OCI-LY3 (cell line): Measurements from ENCODE around the gene SHQ1.

Source experiments
- H2AFZ ChIP-seq: fragments of 200-600, 300-600 bp; shearing (Covaris generic); 2 replicates; pipeline ENCODE4 v1.6.0; 2014; ENCODE audit warnings: antibody characterized with exemption, low read depth, low read length
- H3K27ac ChIP-seq: fragments of 200-600, 300-600 bp; sonication (generic); 2 replicates; pipeline ENCODE4 v1.5.1; 2014; ENCODE audit warnings: mild to moderate bottlenecking, low read length, moderate library complexity, mixed read lengths
- H3K27me3 ChIP-seq: fragments of 200-600, 300-600 bp; sonication (generic); 2 replicates; pipeline ENCODE4 v1.6.1; 2014; ENCODE audit warnings: low read depth, low read length, mixed read lengths
- H3K36me3 ChIP-seq: fragments of 200-600, 300-600 bp; sonication (generic); replicated peaks from 2 replicates; pipeline ENCODE3; 2014; ENCODE audit warnings: low read depth, low read length, mixed read lengths
- H3K4me1 ChIP-seq: fragments of 300-600, 200-600 bp; sonication (generic); 2 replicates; pipeline ENCODE4 v1.6.1; 2014; ENCODE audit warnings: low read length, mixed read lengths
- H3K4me2 ChIP-seq: fragments of 200-600, 300-600 bp; sonication (generic); 2 replicates; pipeline ENCODE4 v1.6.1; 2014; ENCODE audit warnings: low read length, mixed read lengths
- H3K4me3 ChIP-seq: fragments of 300-600, 200-600 bp; sonication (generic); 2 replicates; pipeline ENCODE4 v1.5.1; 2014; ENCODE audit warnings: antibody characterized with exemption, mild to moderate bottlenecking, low read length, moderate library complexity
- H3K79me2 ChIP-seq: fragments of 300-600, 200-600 bp; shearing (Covaris generic); 2 replicates; pipeline ENCODE4 v1.6.1; 2014; ENCODE audit warnings: mild to moderate bottlenecking, low read length, mixed read lengths
- H3K9ac ChIP-seq: fragments of 300-600, 200-600 bp; shearing (Covaris generic); 2 replicates; pipeline ENCODE4 v1.6.0; 2014; ENCODE audit warnings: mild to moderate bottlenecking, low read length, moderate library complexity
- H3K9me3 ChIP-seq: fragments of 200-600, 300-600 bp; shearing (Covaris generic); 2 replicates; pipeline ENCODE4 v1.6.1; 2014; ENCODE audit warnings: low read length, mixed read lengths; ENCODE audit not compliant: insufficient read depth
- H4K20me1 ChIP-seq: fragments of 200-600, 300-600 bp; sonication (generic); 2 replicates; pipeline ENCODE4 v1.6.1; 2016; ENCODE audit warnings: low read length, mixed read lengths; ENCODE audit not compliant: insufficient read depth
- EZH2phosphoT487 ChIP-seq: fragments of 200-600 bp; shearing (Covaris generic); IDR thresholded peaks from 2 replicates; pipeline ENCODE4 v1.6.1; 2018; ENCODE audit warnings: antibody characterized with exemption, mixed run types, low read depth
- TF ChIP-seq, protein P1 (sequence below): fragments of 200-600, 300-600 bp; sonication (generic); IDR thresholded peaks from 2 replicates; pipeline ENCODE4 v1.5.1; 2014; ENCODE audit warnings: antibody characterized with exemption, low read length, low read depth

The SHQ1 gene

DNA sequence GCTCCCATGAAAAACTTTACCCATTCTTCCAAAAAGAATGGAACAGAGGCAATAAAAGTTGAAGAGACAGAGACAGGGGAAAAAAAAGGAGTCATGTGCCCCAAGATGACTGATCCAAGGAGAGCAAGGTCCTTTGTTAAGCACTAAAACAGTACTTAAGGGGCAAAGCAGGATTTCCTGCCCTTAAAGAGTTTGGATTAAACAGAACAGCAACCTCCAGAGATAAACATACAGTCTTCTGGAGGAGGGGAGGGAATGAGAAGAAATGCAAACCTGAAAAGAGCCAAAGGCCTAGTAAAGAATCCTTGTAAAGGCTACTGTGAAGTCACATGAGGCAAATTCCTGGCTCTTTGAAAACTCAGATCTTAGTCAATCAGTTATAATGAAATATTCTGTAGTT is 38.2 kb downstream of the SHQ1 start:
- Histone ChIP-seq H3K4me1 (peaks cover 15% of the 10 kb centered on the region), H2AFZ (no peak overlapping the region), H3K4me3 (no peak overlapping the region), H3K79me2 (no peaks in the 10 kb centered on the region), H3K27ac (no peak overlapping the region), H3K36me3 (peaks cover 1% of the 10 kb centered on the region), H4K20me1 (no peaks in the 10 kb centered on the region), H3K27me3 (no peaks in the 10 kb centered on the region), H3K4me2 (no peak overlapping the region), H3K9ac (no peak overlapping the region), H3K9me3 (no peaks in the 10 kb centered on the region)
- TF ChIP-seq EZH2phosphoT487: no peak
- TF ChIP-seq, protein P1, sequence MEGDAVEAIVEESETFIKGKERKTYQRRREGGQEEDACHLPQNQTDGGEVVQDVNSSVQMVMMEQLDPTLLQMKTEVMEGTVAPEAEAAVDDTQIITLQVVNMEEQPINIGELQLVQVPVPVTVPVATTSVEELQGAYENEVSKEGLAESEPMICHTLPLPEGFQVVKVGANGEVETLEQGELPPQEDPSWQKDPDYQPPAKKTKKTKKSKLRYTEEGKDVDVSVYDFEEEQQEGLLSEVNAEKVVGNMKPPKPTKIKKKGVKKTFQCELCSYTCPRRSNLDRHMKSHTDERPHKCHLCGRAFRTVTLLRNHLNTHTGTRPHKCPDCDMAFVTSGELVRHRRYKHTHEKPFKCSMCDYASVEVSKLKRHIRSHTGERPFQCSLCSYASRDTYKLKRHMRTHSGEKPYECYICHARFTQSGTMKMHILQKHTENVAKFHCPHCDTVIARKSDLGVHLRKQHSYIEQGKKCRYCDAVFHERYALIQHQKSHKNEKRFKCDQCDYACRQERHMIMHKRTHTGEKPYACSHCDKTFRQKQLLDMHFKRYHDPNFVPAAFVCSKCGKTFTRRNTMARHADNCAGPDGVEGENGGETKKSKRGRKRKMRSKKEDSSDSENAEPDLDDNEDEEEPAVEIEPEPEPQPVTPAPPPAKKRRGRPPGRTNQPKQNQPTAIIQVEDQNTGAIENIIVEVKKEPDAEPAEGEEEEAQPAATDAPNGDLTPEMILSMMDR: no peak

DNA sequence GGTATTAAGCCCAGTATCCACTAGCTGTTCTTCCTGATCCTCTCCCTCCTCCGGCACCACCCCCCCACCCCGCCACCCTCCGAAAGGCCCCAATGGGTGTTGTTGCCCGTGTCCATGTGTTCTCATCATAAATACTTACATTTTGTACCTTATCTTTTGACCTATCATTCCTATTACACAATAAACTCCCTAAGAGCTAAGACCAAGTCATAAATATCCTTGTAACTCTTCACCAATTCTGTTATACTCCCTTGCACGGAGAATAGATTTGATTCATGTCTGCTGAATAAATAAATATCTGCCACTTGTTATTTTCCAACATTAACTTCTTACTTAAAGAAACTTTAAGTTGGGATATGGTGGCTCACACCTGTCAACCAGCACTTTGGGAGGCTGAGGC is 43.9 kb downstream of the SHQ1 start:
- Histone ChIP-seq H3K79me2 (no peaks in the 10 kb centered on the region), H3K4me3 (no peak overlapping the region), H4K20me1 (no peaks in the 10 kb centered on the region), H3K4me1 (no peaks in the 10 kb centered on the region), H3K4me2 (no peak overlapping the region), H3K9ac (no peak overlapping the region), H3K27ac (no peak overlapping the region), H3K9me3 (no peaks in the 10 kb centered on the region), H3K36me3 (no peaks in the 10 kb centered on the region), H2AFZ (no peak overlapping the region), H3K27me3 (no peaks in the 10 kb centered on the region)
- TF ChIP-seq, protein P1: no peak
- no peak for TF ChIP-seq EZH2phosphoT487

DNA sequence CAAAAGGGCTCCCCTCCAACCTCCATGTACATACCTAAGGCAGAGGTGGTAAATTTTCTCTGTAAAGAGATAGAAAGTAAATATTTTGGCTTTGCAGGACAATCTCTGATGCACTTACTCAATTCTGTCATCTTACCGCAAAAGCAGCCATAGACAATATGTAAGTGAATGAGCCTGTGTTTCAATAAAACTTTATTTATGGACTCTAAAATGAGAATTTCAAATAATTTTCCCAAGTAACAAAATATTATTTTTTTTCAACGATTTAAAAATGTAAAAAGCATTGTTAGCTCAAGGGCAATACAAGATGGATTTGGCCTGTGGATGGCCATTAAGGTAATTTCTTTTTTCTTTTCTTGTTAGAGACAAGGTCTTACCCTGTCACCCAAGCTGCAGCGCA is 44.7 kb downstream of the SHQ1 start:
- Histone ChIP-seq H3K9me3 (no peaks in the 10 kb centered on the region), H3K36me3 (no peaks in the 10 kb centered on the region), H3K4me3 (no peak overlapping the region), H3K4me1 (no peaks in the 10 kb centered on the region), H3K4me2 (no peak overlapping the region), H4K20me1 (no peaks in the 10 kb centered on the region), H3K27me3 (no peaks in the 10 kb centered on the region), H2AFZ (no peak overlapping the region), H3K79me2 (no peaks in the 10 kb centered on the region), H3K27ac (no peak overlapping the region), H3K9ac (no peak overlapping the region)
- no peak for TF ChIP-seq EZH2phosphoT487
- TF ChIP-seq, protein P1: no peak

DNA sequence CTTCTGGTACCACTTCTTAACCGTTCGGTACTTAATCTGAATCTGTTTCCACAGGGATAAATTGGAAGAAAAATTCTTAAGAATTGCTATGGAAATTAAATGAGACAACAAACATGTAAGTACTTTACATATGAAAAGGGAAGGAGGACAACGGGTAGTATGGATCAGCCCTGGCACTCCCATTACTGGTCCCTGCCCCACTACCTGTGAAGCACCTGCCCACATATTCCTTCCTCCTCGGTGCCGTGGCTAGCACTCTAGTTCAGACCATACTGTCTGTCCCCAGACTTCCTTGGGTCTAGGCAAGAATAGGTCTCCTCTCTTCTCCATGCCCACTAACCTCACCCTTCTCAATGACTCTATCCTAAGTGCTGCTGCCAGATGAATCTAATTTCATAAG is 46.2 kb downstream of the SHQ1 start:
- H3K9me3 ChIP-seq: no peaks in the 10 kb centered on the region
- no peak overlapping the region for H2AFZ ChIP-seq
- H3K4me1 ChIP-seq: no peaks in the 10 kb centered on the region
- H4K20me1 ChIP-seq: no peaks in the 10 kb centered on the region
- H3K79me2 ChIP-seq: no peaks in the 10 kb centered on the region
- no peak overlapping the region for H3K4me3 ChIP-seq
- no peak overlapping the region for H3K9ac ChIP-seq
- H3K36me3 ChIP-seq: no peaks in the 10 kb centered on the region
- TF ChIP-seq, protein P1: no peak
- no peak for TF ChIP-seq EZH2phosphoT487
- no peaks in the 10 kb centered on the region for H3K27me3 ChIP-seq
- no peak overlapping the region for H3K27ac ChIP-seq
- H3K4me2 ChIP-seq: no peak overlapping the region
